Measurements from ENCODE around the gene NT5C2.

NT5C2 gene

GRCh38 chr10:103090911-103091310 is 102.2 kb downstream of the NT5C2 start:
- no peak overlapping the region for H3K4me3 ChIP-seq (ENCODE audit: low read depth, low read length)
- TF ChIP-seq, protein P1, sequence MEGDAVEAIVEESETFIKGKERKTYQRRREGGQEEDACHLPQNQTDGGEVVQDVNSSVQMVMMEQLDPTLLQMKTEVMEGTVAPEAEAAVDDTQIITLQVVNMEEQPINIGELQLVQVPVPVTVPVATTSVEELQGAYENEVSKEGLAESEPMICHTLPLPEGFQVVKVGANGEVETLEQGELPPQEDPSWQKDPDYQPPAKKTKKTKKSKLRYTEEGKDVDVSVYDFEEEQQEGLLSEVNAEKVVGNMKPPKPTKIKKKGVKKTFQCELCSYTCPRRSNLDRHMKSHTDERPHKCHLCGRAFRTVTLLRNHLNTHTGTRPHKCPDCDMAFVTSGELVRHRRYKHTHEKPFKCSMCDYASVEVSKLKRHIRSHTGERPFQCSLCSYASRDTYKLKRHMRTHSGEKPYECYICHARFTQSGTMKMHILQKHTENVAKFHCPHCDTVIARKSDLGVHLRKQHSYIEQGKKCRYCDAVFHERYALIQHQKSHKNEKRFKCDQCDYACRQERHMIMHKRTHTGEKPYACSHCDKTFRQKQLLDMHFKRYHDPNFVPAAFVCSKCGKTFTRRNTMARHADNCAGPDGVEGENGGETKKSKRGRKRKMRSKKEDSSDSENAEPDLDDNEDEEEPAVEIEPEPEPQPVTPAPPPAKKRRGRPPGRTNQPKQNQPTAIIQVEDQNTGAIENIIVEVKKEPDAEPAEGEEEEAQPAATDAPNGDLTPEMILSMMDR (IDR thresholded peaks at IDR 0.05; ENCODE audit: low read depth, low read length): no peak

DNA sequence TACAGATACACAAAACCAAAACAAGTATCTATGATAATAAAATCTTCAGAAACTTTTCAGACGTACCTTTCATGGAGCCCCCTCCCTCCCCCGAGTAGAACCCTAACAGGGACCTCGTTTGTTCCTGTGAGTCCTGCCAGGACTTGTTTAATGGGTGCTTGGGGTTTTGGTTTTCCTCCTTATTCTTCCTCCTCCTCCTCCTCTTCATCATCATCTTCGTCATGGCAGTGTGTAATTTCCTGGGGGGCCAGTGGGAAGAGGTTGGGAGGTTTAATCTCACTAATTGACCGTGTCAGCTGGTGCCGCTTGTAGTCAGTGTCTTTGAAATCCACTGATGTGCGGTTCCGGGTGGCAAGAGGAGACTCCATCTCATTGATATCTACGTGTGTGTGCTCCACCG is 103.6 kb downstream of the NT5C2 start:
- no peak overlapping the region for H3K4me3 ChIP-seq (ENCODE audit: low read depth, low read length)
- TF ChIP-seq, protein P1 (IDR thresholded peaks at IDR 0.05; ENCODE audit: low read depth, low read length): no peak

DNA sequence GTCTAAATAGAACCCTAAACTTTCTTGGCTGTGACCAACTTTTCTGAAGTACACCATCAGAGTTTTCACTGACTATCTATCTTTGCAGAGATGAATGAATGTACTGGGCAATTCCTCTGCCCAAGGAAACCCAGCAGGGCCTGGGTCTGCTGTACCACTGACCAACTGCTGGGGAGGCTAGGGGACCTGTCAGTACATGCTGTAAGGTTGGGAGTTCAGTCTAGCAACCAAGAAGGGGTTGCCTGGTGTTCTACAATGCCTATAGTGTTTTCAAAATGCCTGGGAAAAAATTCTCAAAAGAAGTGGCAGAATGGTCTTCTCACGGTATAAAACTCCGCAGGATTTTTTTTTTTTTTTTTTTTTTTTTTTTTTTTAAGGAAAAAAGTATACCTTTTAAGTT is 106.3 kb downstream of the NT5C2 start:
- no peak overlapping the region for H3K4me3 ChIP-seq (ENCODE audit: low read depth, low read length)
- TF ChIP-seq, protein P1 (IDR thresholded peaks at IDR 0.05; ENCODE audit: low read depth, low read length): no peak

- TF ChIP-seq, protein P1 (IDR thresholded peaks at IDR 0.05; ENCODE audit: low read depth, low read length): no peak
- no peak overlapping the region for H3K4me3 ChIP-seq (ENCODE audit: low read depth, low read length)
These were observed 106.8 kb downstream of the NT5C2 start for GRCh38 chr10:103086261-103086660.

GRCh38 chr10:103083977-103084320 is 109.1 kb downstream of the NT5C2 start:
- H3K4me3 ChIP-seq (ENCODE audit: low read depth, low read length): no peak overlapping the region
- TF ChIP-seq, protein P1 (IDR thresholded peaks at IDR 0.05; ENCODE audit: low read depth, low read length): no peak

GRCh38 chr10:103083266-103083976 is 109.7 kb downstream of the NT5C2 start:
- TF ChIP-seq, protein P1 (IDR thresholded peaks at IDR 0.05; ENCODE audit: low read depth, low read length): no peak
- no peak overlapping the region for H3K4me3 ChIP-seq (ENCODE audit: low read depth, low read length)

GRCh38 chr10:103082683-103083082 is 110.4 kb downstream of the NT5C2 start:
- TF ChIP-seq, protein P1 (IDR thresholded peaks at IDR 0.05; ENCODE audit: low read depth, low read length): no peak
- H3K4me3 ChIP-seq (ENCODE audit: low read depth, low read length): no peak overlapping the region

All from WI38 (cell line).